ENCODE results near the gene EPHA4. TPM values are rescaled to one million over a fixed set of nuclear protein-coding genes. Genes with fewer than 3 reads are reported as not detected.

Gene EPHA4
- total and polyA plus RNA-seq, 4 donors = 0.43 to 2.3 (median 1.1) TPM

DNA sequence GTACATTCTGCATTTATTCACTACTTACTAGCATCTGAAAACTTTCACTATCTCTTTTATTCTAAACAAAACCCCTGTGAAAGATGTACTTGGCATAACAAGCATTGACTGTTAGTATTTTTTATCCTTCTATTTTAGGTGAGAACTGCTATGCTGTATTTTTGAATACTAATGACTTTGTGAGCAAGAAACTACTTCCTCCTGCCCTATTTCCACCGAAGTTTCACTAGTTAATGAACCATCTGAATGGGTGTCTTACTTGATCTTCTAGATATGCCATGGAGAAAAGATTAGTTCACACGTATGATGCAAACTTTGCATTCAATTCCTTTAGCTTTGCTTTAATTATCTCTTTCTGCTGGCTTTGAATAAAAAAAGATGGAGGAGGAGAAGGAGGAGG is 68.1 kb downstream of the EPHA4 start (continued):
- TF ChIP-seq REST (IDR thresholded peaks at IDR 0.05) (no peak), RXRA (IDR thresholded peaks at IDR 0.05) (no peak), FOXA1 (IDR thresholded peaks at IDR 0.05) (no peak)
- TF ChIP-seq, protein P1, sequence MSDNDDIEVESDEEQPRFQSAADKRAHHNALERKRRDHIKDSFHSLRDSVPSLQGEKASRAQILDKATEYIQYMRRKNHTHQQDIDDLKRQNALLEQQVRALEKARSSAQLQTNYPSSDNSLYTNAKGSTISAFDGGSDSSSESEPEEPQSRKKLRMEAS (IDR thresholded peaks at IDR 0.05) = no peak

DNA sequence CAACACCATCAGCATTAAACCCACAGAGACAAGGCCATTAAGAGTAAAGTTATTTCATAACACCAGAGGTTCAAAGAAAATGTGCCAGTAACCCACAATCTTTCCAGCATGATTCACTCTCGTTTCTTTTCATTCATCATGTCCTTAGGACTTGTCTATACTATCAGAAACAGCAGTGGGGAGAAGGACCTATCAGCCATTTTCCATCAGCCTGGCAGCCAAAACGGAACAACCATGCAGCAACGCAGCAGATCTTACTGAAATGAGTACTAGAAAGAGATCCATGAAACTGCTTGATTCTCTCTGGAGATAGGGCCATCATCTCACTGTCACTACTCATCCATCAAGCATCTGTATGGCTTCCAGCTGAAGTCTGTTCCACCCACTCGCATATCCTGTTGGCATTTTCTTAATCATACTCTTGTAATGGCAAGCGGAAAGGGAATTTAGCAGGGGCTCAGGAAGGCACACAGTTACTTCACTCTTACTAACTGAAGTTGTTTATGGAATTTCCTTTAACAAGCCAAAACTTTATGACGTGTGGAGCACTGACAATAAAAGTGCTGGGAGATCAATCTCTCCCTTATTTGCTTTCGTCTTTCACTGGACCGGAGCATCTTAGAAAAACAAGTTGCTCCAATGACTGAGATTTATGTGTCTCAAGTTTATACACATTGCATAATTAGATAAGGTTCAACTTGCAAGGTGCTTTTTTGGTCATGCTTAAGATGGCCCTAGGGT is 69.7 kb downstream of the EPHA4 start:
- WGBS = 75% methylated on average over 8 of the region's 8 CpGs

More for the DNA sequence above, 69.7 kb downstream of the EPHA4 start:
- Histone ChIP-seq H3K9me3 (ENCODE audit: control insufficient read depth in 4 of 4, low read length in 3 of 4) (no peaks in the 10 kb centered on the region), H3K27me3 (ENCODE audit: control insufficient read depth in 4 of 4, insufficient read depth in 4 of 4, low read length in 3 of 4) (no peaks in the 10 kb centered on the region), H3K4me1 (ENCODE audit: control insufficient read depth in 4 of 4, insufficient read depth in 4 of 4, low read length in 3 of 4) (no peaks in the 10 kb centered on the region), H3K36me3 (ENCODE audit: control insufficient read depth in 4 of 4, insufficient read depth in 3 of 4, low read depth in 1 of 4, low read length in 3 of 4) (no peaks in the 10 kb centered on the region), H3K9ac (ENCODE audit: low read depth in 1 of 2, low read length in 2 of 2) (no peak overlapping the region), H3K27ac (ENCODE audit: low read depth in 1 of 2, low read length in 2 of 2) (no peak overlapping the region), H3K4me3 (ENCODE audit: low read depth in 1 of 3, low read length in 3 of 3) (no peak overlapping the region)
- no peak for DNase-seq (ENCODE audit: low spot score)
- no peak for TF ChIP-seq HNF4A (conservative IDR thresholded peaks at IDR 0.05)
- TF ChIP-seq, protein P1 (IDR thresholded peaks at IDR 0.05) = no peak
- no peak for TF ChIP-seq EGR1 (IDR thresholded peaks at IDR 0.05; ENCODE audit: low read depth in 2 of 2)
- TF ChIP-seq ATF3 (IDR thresholded peaks at IDR 0.05) = no peak
- TF ChIP-seq ZBTB33 (IDR thresholded peaks at IDR 0.05) = no peak
- TF ChIP-seq, protein P2, sequence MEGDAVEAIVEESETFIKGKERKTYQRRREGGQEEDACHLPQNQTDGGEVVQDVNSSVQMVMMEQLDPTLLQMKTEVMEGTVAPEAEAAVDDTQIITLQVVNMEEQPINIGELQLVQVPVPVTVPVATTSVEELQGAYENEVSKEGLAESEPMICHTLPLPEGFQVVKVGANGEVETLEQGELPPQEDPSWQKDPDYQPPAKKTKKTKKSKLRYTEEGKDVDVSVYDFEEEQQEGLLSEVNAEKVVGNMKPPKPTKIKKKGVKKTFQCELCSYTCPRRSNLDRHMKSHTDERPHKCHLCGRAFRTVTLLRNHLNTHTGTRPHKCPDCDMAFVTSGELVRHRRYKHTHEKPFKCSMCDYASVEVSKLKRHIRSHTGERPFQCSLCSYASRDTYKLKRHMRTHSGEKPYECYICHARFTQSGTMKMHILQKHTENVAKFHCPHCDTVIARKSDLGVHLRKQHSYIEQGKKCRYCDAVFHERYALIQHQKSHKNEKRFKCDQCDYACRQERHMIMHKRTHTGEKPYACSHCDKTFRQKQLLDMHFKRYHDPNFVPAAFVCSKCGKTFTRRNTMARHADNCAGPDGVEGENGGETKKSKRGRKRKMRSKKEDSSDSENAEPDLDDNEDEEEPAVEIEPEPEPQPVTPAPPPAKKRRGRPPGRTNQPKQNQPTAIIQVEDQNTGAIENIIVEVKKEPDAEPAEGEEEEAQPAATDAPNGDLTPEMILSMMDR (IDR thresholded peaks at IDR 0.05; ENCODE audit: low read depth, low read length, missing input control) = no peak
- TF ChIP-seq NR2F2 (IDR thresholded peaks at IDR 0.05) = no peak
- no peak for TF ChIP-seq SP1 (IDR thresholded peaks at IDR 0.05)
- no peak for TF ChIP-seq REST (IDR thresholded peaks at IDR 0.05)
- TF ChIP-seq JUND (IDR thresholded peaks at IDR 0.05) = no peak
- no peak for TF ChIP-seq RAD21 (IDR thresholded peaks at IDR 0.05)
- TF ChIP-seq TAF1 (conservative IDR thresholded peaks at IDR 0.05) = no peak
- TF ChIP-seq HNF4G (IDR thresholded peaks at IDR 0.05) = no peak
- no peak for TF ChIP-seq FOXA2 (IDR thresholded peaks at IDR 0.05)
- TF ChIP-seq YY1 (IDR thresholded peaks at IDR 0.05) = no peak
- no peak for TF ChIP-seq RXRA (IDR thresholded peaks at IDR 0.05)
- TF ChIP-seq GABPA (IDR thresholded peaks at IDR 0.05 in 1 of 2, conservative IDR thresholded peaks at IDR 0.05 in 1 of 2) = no peak
- no peak for TF ChIP-seq FOXA1 (IDR thresholded peaks at IDR 0.05)

Measured in liver (tissue), 9 donors.